Left hindlimb (tissue), 1 donor: ENCODE measurements around the gene REEP1.
"Not testable (repeated sequence)": the region's sequence is repeated elsewhere in the genome, so short reads cannot be mapped to it uniquely, and the experiment has no call there.

Experiments used
- DNase-seq: peaks from one replicate; pipeline ENCODE4 v3.0.0-alpha.2; 2018

Gene REEP1

GRCh38 chr2:86275962-86276361 is 61.5 kb downstream of the REEP1 start:
- DNase-seq = no peak

- DNase-seq = no peak
These were observed 62.0 kb downstream of the REEP1 start for GRCh38 chr2:86275384-86275799.

- DNase-seq = no peak
These were observed 62.5 kb downstream of the REEP1 start for GRCh38 chr2:86274918-86275275.

- no peak for DNase-seq
These were observed 63.0 kb downstream of the REEP1 start for GRCh38 chr2:86274265-86274917.

- no peak for DNase-seq
These were observed 65.3 kb downstream of the REEP1 start for GRCh38 chr2:86272111-86272510.

GRCh38 chr2:86271248-86271647 is 66.2 kb downstream of the REEP1 start:
- DNase-seq = no peak

- no peak for DNase-seq
These were observed 73.5 kb downstream of the REEP1 start for GRCh38 chr2:86263956-86264355.

- no peak for DNase-seq
These were observed 76.4 kb downstream of the REEP1 start for GRCh38 chr2:86260978-86261377.

GRCh38 chr2:86258106-86258505 is 79.3 kb downstream of the REEP1 start:
- no peak for DNase-seq

- no peak for DNase-seq
These were observed 80.4 kb downstream of the REEP1 start for GRCh38 chr2:86256982-86257381.

- DNase-seq = no peak
These were observed 81.1 kb downstream of the REEP1 start for GRCh38 chr2:86256300-86256699.

GRCh38 chr2:86254576-86255538 is 82.6 kb downstream of the REEP1 start:
- DNase-seq = no peak

GRCh38 chr2:86253424-86253823 is 84.0 kb downstream of the REEP1 start:
- DNase-seq = no peak

GRCh38 chr2:86251840-86252266 is 85.6 kb downstream of the REEP1 start:
- DNase-seq = no peak

GRCh38 chr2:86249579-86250391 is 87.6 kb downstream of the REEP1 start:
- peak; percentile 67 for DNase-seq

GRCh38 chr2:86249176-86249575 is 88.2 kb downstream of the REEP1 start:
- DNase-seq = no peak

GRCh38 chr2:86245222-86245621 is 92.2 kb downstream of the REEP1 start:
- not testable (repeated sequence) for DNase-seq

- not testable (repeated sequence) for DNase-seq
These were observed 92.6 kb downstream of the REEP1 start for GRCh38 chr2:86244781-86245180.

- DNase-seq = no peak
These were observed 93.3 kb downstream of the REEP1 start for GRCh38 chr2:86243950-86244733.

- no peak for DNase-seq
These were observed 94.2 kb downstream of the REEP1 start for GRCh38 chr2:86243272-86243671.

- DNase-seq = no peak
These were observed 95.8 kb downstream of the REEP1 start for GRCh38 chr2:86241611-86242010.

GRCh38 chr2:86240251-86240650 is 97.2 kb downstream of the REEP1 start:
- no peak for DNase-seq
